HG03159 (cell line): Measurements from ENCODE around the gene ILDR2.
A peak's percentile ranks its signal among the peaks of the same experiment; 100 is the strongest.

Experiments
- ATAC-seq: cut with Tn5 transposase; IDR thresholded peaks from one replicate; pipeline ENCODE4 v1.9.1; 2021; ENCODE audit warnings: mild to moderate bottlenecking, moderate library complexity; ENCODE audit not compliant: unreplicated experiment

The ILDR2 gene

GRCh38 chr1:166975361-166976129, at the start of gene ILDR2:
TSS of gene ILDR2 (minus strand) at chr1:166975540. CDS start at chr1:166975268, 272 bp downstream.
- peak; percentile 63 for ATAC-seq

- peak; percentile 97 for ATAC-seq
These were observed 47.0 kb upstream of the ILDR2 start for GRCh38 chr1:167022384-167022783.

GRCh38 chr1:167016100-167016750, 40.9 kb upstream of the ILDR2 start:
- ATAC-seq = no peak

GRCh38 chr1:167013108-167013929, 38.0 kb upstream of the ILDR2 start:
- no peak for ATAC-seq

GRCh38 chr1:167012570-167012969, 37.2 kb upstream of the ILDR2 start:
- ATAC-seq = no peak

GRCh38 chr1:167011560-167012191, 36.3 kb upstream of the ILDR2 start:
- ATAC-seq = no peak

- no peak for ATAC-seq
These were observed 28.4 kb upstream of the ILDR2 start for GRCh38 chr1:167003711-167004110.

GRCh38 chr1:167002354-167002753, 27.0 kb upstream of the ILDR2 start:
- no peak for ATAC-seq

- no peak for ATAC-seq
These were observed 25.2 kb upstream of the ILDR2 start for GRCh38 chr1:167000546-167000945.

GRCh38 chr1:166999500-167000055, 24.2 kb upstream of the ILDR2 start:
- ATAC-seq = peak; percentile 64

GRCh38 chr1:166999075-166999474, 23.7 kb upstream of the ILDR2 start:
- ATAC-seq = peak; percentile 35

GRCh38 chr1:166988974-166989515, 13.7 kb upstream of the ILDR2 start, which contains the start of gene MAEL:
TSS of gene MAEL (plus strand) at chr1:166989280. CDS start at chr1:166989353, 73 bp downstream.
- no peak for ATAC-seq

- no peak for ATAC-seq
These were observed 6.2 kb upstream of the ILDR2 start for GRCh38 chr1:166981589-166981988.

- ATAC-seq = no peak
These were observed 5.5 kb upstream of the ILDR2 start for GRCh38 chr1:166980818-166981217.

GRCh38 chr1:166980383-166980782, 5.0 kb upstream of the ILDR2 start:
- no peak for ATAC-seq

- ATAC-seq = peak; percentile 53
These were observed 3.5 kb upstream of the ILDR2 start for GRCh38 chr1:166978821-166979220.

GRCh38 chr1:166977951-166978350, 2.6 kb upstream of the ILDR2 start:
- ATAC-seq = no peak

- no peak for ATAC-seq
These were observed 544 bp downstream of the ILDR2 start for GRCh38 chr1:166974647-166975345.

- ATAC-seq = no peak
These were observed 2.5 kb downstream of the ILDR2 start for GRCh38 chr1:166972826-166973225.

- no peak for ATAC-seq
These were observed 3.1 kb downstream of the ILDR2 start for GRCh38 chr1:166972193-166972592.
